ENCODE results near the gene PLCB1.

PLCB1 gene

DNA sequence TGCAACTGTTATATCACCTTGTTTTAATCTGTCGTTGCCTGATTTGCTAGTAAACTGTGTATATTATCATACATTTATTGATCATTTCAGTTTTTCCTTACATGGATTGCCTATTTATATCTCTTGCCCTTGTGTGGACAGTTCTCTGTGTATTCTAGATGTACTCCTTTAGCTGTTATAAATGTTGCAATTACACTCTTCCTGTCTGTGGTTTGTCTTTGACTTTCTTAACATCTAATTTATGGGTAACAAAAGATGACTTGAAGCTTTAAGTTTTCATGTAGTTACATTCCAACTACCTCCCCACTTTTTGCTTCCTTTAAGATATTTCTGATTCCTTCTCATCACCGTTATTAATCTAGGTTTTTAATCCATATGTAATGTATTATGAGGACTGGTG lies 22.6 kb downstream of the PLCB1 start:
- H3K4me2 ChIP-seq (ENCODE audit: low read length): no peak overlapping the region
- no peaks in the 10 kb centered on the region for H3K9me2 ChIP-seq (replicated peaks; ENCODE audit: control insufficient read depth, low read length)
- H4K20me1 ChIP-seq (ENCODE audit: control insufficient read depth, insufficient read depth, low read depth, low read length): no peaks in the 10 kb centered on the region
- no peaks in the 10 kb centered on the region for H3K79me2 ChIP-seq (ENCODE audit: control insufficient read depth, low read length)
- no peaks in the 10 kb centered on the region for H3F3A ChIP-seq (ENCODE audit: control insufficient read depth, insufficient read depth)
- H3K4me3 ChIP-seq (ENCODE audit: low read length): no peak overlapping the region
- no peak overlapping the region for H3K27ac ChIP-seq (ENCODE audit: low read depth, low read length)
- no peaks in the 10 kb centered on the region for H3K36me3 ChIP-seq (ENCODE audit: control insufficient read depth, low read length)
- no peaks in the 10 kb centered on the region for H3K27me3 ChIP-seq (ENCODE audit: control insufficient read depth, low read length)
- no peaks in the 10 kb centered on the region for H3K9me3 ChIP-seq (ENCODE audit: control insufficient read depth, insufficient read depth, low read length)
- H3K4me1 ChIP-seq (ENCODE audit: control insufficient read depth, low read length): no peaks in the 10 kb centered on the region
- TF ChIP-seq, protein P1, sequence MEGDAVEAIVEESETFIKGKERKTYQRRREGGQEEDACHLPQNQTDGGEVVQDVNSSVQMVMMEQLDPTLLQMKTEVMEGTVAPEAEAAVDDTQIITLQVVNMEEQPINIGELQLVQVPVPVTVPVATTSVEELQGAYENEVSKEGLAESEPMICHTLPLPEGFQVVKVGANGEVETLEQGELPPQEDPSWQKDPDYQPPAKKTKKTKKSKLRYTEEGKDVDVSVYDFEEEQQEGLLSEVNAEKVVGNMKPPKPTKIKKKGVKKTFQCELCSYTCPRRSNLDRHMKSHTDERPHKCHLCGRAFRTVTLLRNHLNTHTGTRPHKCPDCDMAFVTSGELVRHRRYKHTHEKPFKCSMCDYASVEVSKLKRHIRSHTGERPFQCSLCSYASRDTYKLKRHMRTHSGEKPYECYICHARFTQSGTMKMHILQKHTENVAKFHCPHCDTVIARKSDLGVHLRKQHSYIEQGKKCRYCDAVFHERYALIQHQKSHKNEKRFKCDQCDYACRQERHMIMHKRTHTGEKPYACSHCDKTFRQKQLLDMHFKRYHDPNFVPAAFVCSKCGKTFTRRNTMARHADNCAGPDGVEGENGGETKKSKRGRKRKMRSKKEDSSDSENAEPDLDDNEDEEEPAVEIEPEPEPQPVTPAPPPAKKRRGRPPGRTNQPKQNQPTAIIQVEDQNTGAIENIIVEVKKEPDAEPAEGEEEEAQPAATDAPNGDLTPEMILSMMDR (IDR thresholded peaks at IDR 0.05; ENCODE audit: low read depth, low read length, poor library complexity, severe bottlenecking): no peak
- no peak for TF ChIP-seq EZH2phosphoT487 (IDR thresholded peaks at IDR 0.05; ENCODE audit: borderline replicate concordance, low read length)

DNA sequence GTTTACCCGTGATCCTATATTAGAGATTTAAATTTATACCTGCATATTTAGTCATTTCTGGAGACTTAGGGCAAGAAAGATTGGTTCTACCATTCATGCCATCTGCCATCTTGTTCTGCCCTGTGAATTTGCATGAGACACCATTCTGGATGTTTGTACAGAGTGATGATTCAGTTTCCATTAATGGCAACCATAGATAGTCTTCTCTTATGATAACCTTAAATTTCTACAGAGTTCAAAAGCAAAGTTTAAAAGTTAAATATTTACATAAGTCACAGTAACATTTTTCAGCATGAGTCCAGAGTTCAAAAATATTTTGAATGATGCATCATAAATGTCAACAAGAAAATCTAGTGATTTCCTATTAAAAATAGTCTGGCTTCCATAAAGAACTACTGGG lies 23.2 kb downstream of the PLCB1 start:
- H3F3A ChIP-seq (ENCODE audit: control insufficient read depth, insufficient read depth): no peaks in the 10 kb centered on the region
- H3K9me3 ChIP-seq (ENCODE audit: control insufficient read depth, insufficient read depth, low read length): no peaks in the 10 kb centered on the region
- H3K4me3 ChIP-seq (ENCODE audit: low read length): no peak overlapping the region
- no peaks in the 10 kb centered on the region for H3K79me2 ChIP-seq (ENCODE audit: control insufficient read depth, low read length)
- no peaks in the 10 kb centered on the region for H4K20me1 ChIP-seq (ENCODE audit: control insufficient read depth, insufficient read depth, low read depth, low read length)
- TF ChIP-seq, protein P1 (IDR thresholded peaks at IDR 0.05; ENCODE audit: low read depth, low read length, poor library complexity, severe bottlenecking): no peak
- no peak for TF ChIP-seq EZH2phosphoT487 (IDR thresholded peaks at IDR 0.05; ENCODE audit: borderline replicate concordance, low read length)
- H3K4me1 ChIP-seq (ENCODE audit: control insufficient read depth, low read length): no peaks in the 10 kb centered on the region
- no peaks in the 10 kb centered on the region for H3K27me3 ChIP-seq (ENCODE audit: control insufficient read depth, low read length)
- no peak overlapping the region for H3K4me2 ChIP-seq (ENCODE audit: low read length)
- no peaks in the 10 kb centered on the region for H3K36me3 ChIP-seq (ENCODE audit: control insufficient read depth, low read length)
- no peak overlapping the region for H3K27ac ChIP-seq (ENCODE audit: low read depth, low read length)
- H3K9me2 ChIP-seq (replicated peaks; ENCODE audit: control insufficient read depth, low read length): no peaks in the 10 kb centered on the region

DNA sequence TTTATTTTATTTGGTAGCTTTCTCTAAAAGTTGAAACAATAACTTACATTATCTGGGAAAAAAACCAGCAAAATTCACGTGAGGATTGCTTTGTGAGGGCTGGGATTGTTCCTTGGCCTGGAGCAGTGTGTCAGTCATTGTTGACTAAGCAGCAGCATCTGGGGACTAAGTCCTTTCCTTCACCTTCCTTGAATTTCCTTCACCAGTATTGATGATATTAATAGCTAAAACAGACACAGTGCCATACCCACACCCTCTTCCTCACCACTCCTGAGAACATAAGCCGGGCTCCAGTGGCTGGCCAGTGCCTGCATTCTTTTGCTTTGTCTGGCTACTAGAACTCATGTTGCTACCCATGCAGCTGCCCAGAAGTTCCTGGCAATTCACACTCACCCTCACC lies 23.7 kb downstream of the PLCB1 start:
- H3K27ac ChIP-seq (ENCODE audit: low read depth, low read length): no peak overlapping the region

More for the DNA sequence above, 23.7 kb downstream of the PLCB1 start:
- no peak overlapping the region for H3K4me3 ChIP-seq (ENCODE audit: low read length)
- no peaks in the 10 kb centered on the region for H3K79me2 ChIP-seq (ENCODE audit: control insufficient read depth, low read length)
- no peak for TF ChIP-seq EZH2phosphoT487 (IDR thresholded peaks at IDR 0.05; ENCODE audit: borderline replicate concordance, low read length)
- TF ChIP-seq, protein P1 (IDR thresholded peaks at IDR 0.05; ENCODE audit: low read depth, low read length, poor library complexity, severe bottlenecking): no peak
- no peaks in the 10 kb centered on the region for H3K27me3 ChIP-seq (ENCODE audit: control insufficient read depth, low read length)
- H3K4me2 ChIP-seq (ENCODE audit: low read length): no peak overlapping the region
- H3F3A ChIP-seq (ENCODE audit: control insufficient read depth, insufficient read depth): no peaks in the 10 kb centered on the region
- no peaks in the 10 kb centered on the region for H3K9me3 ChIP-seq (ENCODE audit: control insufficient read depth, insufficient read depth, low read length)
- H3K36me3 ChIP-seq (ENCODE audit: control insufficient read depth, low read length): no peaks in the 10 kb centered on the region
- H3K9me2 ChIP-seq (replicated peaks; ENCODE audit: control insufficient read depth, low read length): no peaks in the 10 kb centered on the region
- H3K4me1 ChIP-seq (ENCODE audit: control insufficient read depth, low read length): no peaks in the 10 kb centered on the region
- no peaks in the 10 kb centered on the region for H4K20me1 ChIP-seq (ENCODE audit: control insufficient read depth, insufficient read depth, low read depth, low read length)
